ENCODE data around the gene PPP4R3B. TPM values are rescaled to one million over a fixed set of nuclear protein-coding genes. Genes with fewer than 3 reads are reported as not detected.

Gene PPP4R3B
- total and polyA plus RNA-seq, 2 of the 13 experiments (the other 11 are each of a cell fraction or from before 2014, with no cell fraction given), result 24.2 to 53.0 TPM

GRCh38 chr2:55620123-55620779 lies 2.8 kb upstream of the PPP4R3B start (continued):
- TF ChIP-seq MED8 (CRISPR knock-in tag; IDR thresholded peaks at IDR 0.05; ENCODE audit: insufficient replicate concordance) (no peak), TAF1 (CRISPR knock-in tag; IDR thresholded peaks at IDR 0.05) (no peak), KDM5B (CRISPR knock-in tag; IDR thresholded peaks at IDR 0.05; ENCODE audit: borderline replicate concordance) (no peak), SP4 (CRISPR knock-in tag; IDR thresholded peaks at IDR 0.05) (peak; percentile 26; the same call in 1 of the 2 replicates), SSRP1 (CRISPR knock-in tag; IDR thresholded peaks at IDR 0.05) (no peak), ZNF549 (CRISPR knock-in tag; IDR thresholded peaks at IDR 0.05) (peak; percentile 97), SMARCC2 (IDR thresholded peaks at IDR 0.05) (no peak), JDP2 (CRISPR knock-in tag; IDR thresholded peaks at IDR 0.05; ENCODE audit: borderline replicate concordance) (no peak), SRY (CRISPR knock-in tag; IDR thresholded peaks at IDR 0.05) (no peak), HINFP (CRISPR knock-in tag; IDR thresholded peaks at IDR 0.05; ENCODE audit: low read depth) (no peak), MXI1 (IDR thresholded peaks at IDR 0.05; ENCODE audit: borderline replicate concordance, low read depth, low read length) (0 out of 3 replicates have a peak, but pooled peaks have one; percentile 23), FOXO1 (CRISPR knock-in tag; IDR thresholded peaks at IDR 0.05) (no peak), SIX4 (CRISPR knock-in tag; IDR thresholded peaks at IDR 0.05) (no peak), GATAD2A (CRISPR knock-in tag; IDR thresholded peaks at IDR 0.05) (0 out of 2 replicates have a peak, but pooled peaks have one; percentile 28), MATR3 (CRISPR knock-in tag; IDR thresholded peaks at IDR 0.05) (no peak), MBD4 (IDR thresholded peaks at IDR 0.05; ENCODE audit: borderline replicate concordance, low read length) (no peak), SALL1 (CRISPR knock-in tag; IDR thresholded peaks at IDR 0.05) (peak; percentile 26; the same call in 1 of the 2 replicates), ZNF552 (CRISPR knock-in tag; IDR thresholded peaks at IDR 0.05; ENCODE audit: borderline replicate concordance) (no peak), ZNF878 (CRISPR knock-in tag; IDR thresholded peaks at IDR 0.05) (no peak), ZKSCAN8 (CRISPR knock-in tag; IDR thresholded peaks at IDR 0.05; ENCODE audit: borderline replicate concordance) (no peak), SMC3 (IDR thresholded peaks at IDR 0.05; ENCODE audit: low read length) (peak; percentile 36), ZFX (CRISPR knock-in tag; IDR thresholded peaks at IDR 0.05; ENCODE audit: low read depth) (peak; percentile 46; the same call in 1 of the 2 replicates), ZNF558 (CRISPR knock-in tag; IDR thresholded peaks at IDR 0.05; ENCODE audit: borderline replicate concordance) (0 out of 2 replicates have a peak, but pooled peaks have one; percentile 46), ATF7 (IDR thresholded peaks at IDR 0.05) (no peak), ATF7 (CRISPR knock-in tag; IDR thresholded peaks at IDR 0.05) (no peak), THAP11 (CRISPR knock-in tag; IDR thresholded peaks at IDR 0.05) (peak; percentile 85), MAZ (IDR thresholded peaks at IDR 0.05; ENCODE audit: borderline replicate concordance, low read depth, low read length) (no peak), MAZ (CRISPR knock-in tag; IDR thresholded peaks at IDR 0.05; ENCODE audit: low read depth) (no peak), STAG1 (CRISPR knock-in tag; IDR thresholded peaks at IDR 0.05) (peak; percentile 46), PHF21A (CRISPR knock-in tag; IDR thresholded peaks at IDR 0.05) (0 out of 2 replicates have a peak, but pooled peaks have one; percentile 22), ZNF580 (CRISPR knock-in tag; IDR thresholded peaks at IDR 0.05; ENCODE audit: borderline replicate concordance, low read depth) (0 out of 2 replicates have a peak, but pooled peaks have one; percentile 33), SP5 (CRISPR knock-in tag; IDR thresholded peaks at IDR 0.05; ENCODE audit: borderline replicate concordance, low read depth) (peak; percentile 37; the same call in 1 of the 2 replicates)
